Natural killer cell (primary cell): Measurements from ENCODE around the gene LCAT. TPM values are rescaled to one million over a fixed set of nuclear protein-coding genes. Genes with fewer than 3 reads are reported as not detected.

Source experiments
- ATAC-seq, 3 donors: fragments of 150-1000 bp in 2 of 3; fragments of 200-7000 bp in 1 of 3; cut with Tn5 transposase; 1 replicate in 1 of 3; 2 replicates in 2 of 3; pipeline ENCODE4 v1.10.0; 2021; ENCODE audit warnings: mild to moderate bottlenecking in 2 of 3, moderate library complexity in 2 of 3
- DNase-seq, 2 donors: peaks; one replicate each; pipeline versions ENCODE4 v3.0.0 to v3.0.0-alpha.2; 2013 to 2021; ENCODE audit warnings: mixed read lengths in 1 of 2
- H3K27ac ChIP-seq: one replicate; pipeline ENCODE4 v1.5.1; 2013; ENCODE audit warnings: mild to moderate bottlenecking, low read length
- H3K27me3 ChIP-seq: one replicate; pipeline ENCODE4 v1.6.1; 2013; ENCODE audit warnings: low read length; ENCODE audit not compliant: control insufficient read depth, insufficient read depth
- H3K36me3 ChIP-seq: one replicate; pipeline ENCODE4 v1.6.1; 2013; ENCODE audit warnings: low read length; ENCODE audit not compliant: control insufficient read depth, insufficient read depth
- H3K4me1 ChIP-seq: one replicate; pipeline ENCODE4 v1.6.1; 2013; ENCODE audit warnings: low read length; ENCODE audit not compliant: control insufficient read depth, insufficient read depth
- H3K4me3 ChIP-seq: one replicate; pipeline ENCODE4 v1.5.1; 2013; ENCODE audit warnings: low read length
- H3K9me3 ChIP-seq: one replicate; pipeline ENCODE4 v1.6.1; 2013; ENCODE audit warnings: low read length; ENCODE audit not compliant: control insufficient read depth, insufficient read depth
- H3K27ac Mint-ChIP-seq, 2 donors: one replicate each; pipeline ENCODE4 v1.8.0; 2022; ENCODE audit warnings: mild to moderate bottlenecking in 2 of 2, mixed read lengths in 2 of 2, moderate library complexity in 1 of 2
- H3K27me3 Mint-ChIP-seq, 2 donors: one replicate each; pipeline ENCODE4 v1.8.0; 2022; ENCODE audit warnings: low read depth in 2 of 2, mixed read lengths in 2 of 2
- H3K36me3 Mint-ChIP-seq: one replicate; pipeline ENCODE4 v1.8.0; 2022; ENCODE audit warnings: mixed read lengths
- H3K4me1 Mint-ChIP-seq, 2 donors: one replicate each; pipeline ENCODE4 v1.8.0; 2022; ENCODE audit warnings: mixed read lengths in 2 of 2
- H3K4me3 Mint-ChIP-seq: one replicate; pipeline ENCODE4 v1.8.0; 2022; ENCODE audit warnings: mild to moderate bottlenecking, moderate library complexity, mixed read lengths
- H3K9me3 Mint-ChIP-seq, 2 donors: one replicate each; pipeline ENCODE4 v1.8.0; 2022; ENCODE audit warnings: mixed read lengths in 2 of 2
- WGBS: methylation state at CpG from one replicate; pipeline ENCODE4 v1.1.7; 2013; ENCODE audit warnings: missing lambda C conversion rate; ENCODE audit not compliant: insufficient coverage; 5-methylcytosine and 5-hydroxymethylcytosine counted together
- intact Hi-C: fragments of 100-400 bp; cut with micrococcal nuclease; formaldehyde crosslinking; loops from one replicate; pipeline ENCODE4 v1.14.2; 2022
- total RNA-seq, 4 donors: library from RNA; stranded (reverse); fragments of 120-200 nt in 1 of 4; gene quantifications; one replicate each; pipeline versions ENCODE4 v1.2.3 to v1.2.4, GENCODE V29; 2013 to 2022
- TF ChIP-seq, protein P1 (sequence below): fragments of 200-600 bp; IDR thresholded peaks from one replicate; pipeline ENCODE4 v1.8.0; 2022; ENCODE audit warnings: antibody characterized with exemption

LCAT gene
- total RNA-seq, 3 donors from 2014 or later (not counting 1 experiment from before 2014, with no cell fraction given): 7.1 to 12.4 (median 11.5) TPM

- H3K27me3 Mint-ChIP-seq: no peaks in the 10 kb centered on the region
- ATAC-seq (peak; percentile 6 to 30 (median 16)), DNase-seq (peak in 1 of 2 donors; percentile 61)
- H3K9me3 ChIP-seq: no peaks in the 10 kb centered on the region
- H3K27ac Mint-ChIP-seq: peak overlapping the region; percentile 77 to 89
- peak overlapping the region; percentile 90 for H3K4me3 Mint-ChIP-seq
- 60% methylated on average over 31 of the region's 40 CpGs for WGBS
- intact Hi-C loops: loop anchor here (2.0 kb wide), 2 partner anchors 15 to 35 kb away; no protein-coding TSS in a partner anchor
- H3K9me3 Mint-ChIP-seq: no peaks in the 10 kb centered on the region
- no peaks in the 10 kb centered on the region for H3K27me3 ChIP-seq
- H3K36me3 ChIP-seq: no peaks in the 10 kb centered on the region
- no peaks in the 10 kb centered on the region for H3K36me3 Mint-ChIP-seq
- H3K4me1 ChIP-seq: peaks cover 27% of the 10 kb centered on the region
- peak overlapping the region; percentile 80 for H3K4me3 ChIP-seq
- TF ChIP-seq, protein P1, sequence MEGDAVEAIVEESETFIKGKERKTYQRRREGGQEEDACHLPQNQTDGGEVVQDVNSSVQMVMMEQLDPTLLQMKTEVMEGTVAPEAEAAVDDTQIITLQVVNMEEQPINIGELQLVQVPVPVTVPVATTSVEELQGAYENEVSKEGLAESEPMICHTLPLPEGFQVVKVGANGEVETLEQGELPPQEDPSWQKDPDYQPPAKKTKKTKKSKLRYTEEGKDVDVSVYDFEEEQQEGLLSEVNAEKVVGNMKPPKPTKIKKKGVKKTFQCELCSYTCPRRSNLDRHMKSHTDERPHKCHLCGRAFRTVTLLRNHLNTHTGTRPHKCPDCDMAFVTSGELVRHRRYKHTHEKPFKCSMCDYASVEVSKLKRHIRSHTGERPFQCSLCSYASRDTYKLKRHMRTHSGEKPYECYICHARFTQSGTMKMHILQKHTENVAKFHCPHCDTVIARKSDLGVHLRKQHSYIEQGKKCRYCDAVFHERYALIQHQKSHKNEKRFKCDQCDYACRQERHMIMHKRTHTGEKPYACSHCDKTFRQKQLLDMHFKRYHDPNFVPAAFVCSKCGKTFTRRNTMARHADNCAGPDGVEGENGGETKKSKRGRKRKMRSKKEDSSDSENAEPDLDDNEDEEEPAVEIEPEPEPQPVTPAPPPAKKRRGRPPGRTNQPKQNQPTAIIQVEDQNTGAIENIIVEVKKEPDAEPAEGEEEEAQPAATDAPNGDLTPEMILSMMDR: no peak
- peak overlapping the region; percentile 68 for H3K27ac ChIP-seq
- H3K4me1 Mint-ChIP-seq: peaks cover 17 to 22% of the 10 kb centered on the region in 2 donors
Observed at GRCh38 chr16:67969254-67970039, 25.5 kb upstream of the LCAT start.

GRCh38 chr16:67968400-67969253 lies 24.7 kb upstream of the LCAT start, which contains the start of gene SLC12A4:
SLC12A4 (minus strand) TSS chr16:67968637; CDS start chr16:67968553, 84 bp downstream.
- intact Hi-C loops: loop anchor here (2.0 kb wide), 2 partner anchors 16 to 34 kb away; no protein-coding TSS in a partner anchor
- peaks cover 17 to 22% of the 10 kb centered on the region in 2 donors for H3K4me1 Mint-ChIP-seq

GRCh38 chr16:67967958-67968399 lies 24.1 kb upstream of the LCAT start:
- Mint-ChIP-seq H3K36me3 (no peaks in the 10 kb centered on the region), H3K9me3 (no peaks in the 10 kb centered on the region), H3K4me1 (peaks cover 19 to 23% of the 10 kb centered on the region in 2 donors), H3K4me3 (peak overlapping the region; percentile 96), H3K27ac (peak overlapping the region; percentile 73 to 89), H3K27me3 (no peaks in the 10 kb centered on the region)
- Histone ChIP-seq H3K4me3 (peak overlapping the region; percentile 80), H3K27ac (no peak overlapping the region), H3K27me3 (no peaks in the 10 kb centered on the region), H3K9me3 (no peaks in the 10 kb centered on the region), H3K36me3 (peaks cover 2% of the 10 kb centered on the region), H3K4me1 (peaks cover 27% of the 10 kb centered on the region)
- ATAC-seq: peak; percentile 11 to 16 (median 13)
- DNase-seq: peak; percentile 37 to 54
- under 1% methylated on average over 45 of the region's 45 CpGs for WGBS
- TF ChIP-seq, protein P1: no peak
- intact Hi-C loops: loop anchor here (2.0 kb wide), 2 partner anchors 17 to 33 kb away; no protein-coding TSS in a partner anchor

More at GRCh38 chr16:67968400-67969253, 24.7 kb upstream of the LCAT start, which contains the start of gene SLC12A4:
- ATAC-seq (peak; percentile 90 to 95 (median 91)), DNase-seq (peak; percentile 86 to 91)
- peaks cover 27% of the 10 kb centered on the region for H3K4me1 ChIP-seq
- H3K36me3 ChIP-seq: no peaks in the 10 kb centered on the region
- no peaks in the 10 kb centered on the region for H3K27me3 ChIP-seq
- TF ChIP-seq, protein P1: no peak
- H3K27ac Mint-ChIP-seq: peak within 1 kb of the TSS; percentile 77 to 89
- under 1% methylated on average over 78 of the region's 78 CpGs for WGBS
- H3K36me3 Mint-ChIP-seq: no peaks in the 10 kb centered on the region
- no peaks in the 10 kb centered on the region for H3K9me3 ChIP-seq
- peak within 1 kb of the TSS; percentile 80 for H3K4me3 ChIP-seq
- no peaks in the 10 kb centered on the region for H3K9me3 Mint-ChIP-seq
- H3K27me3 Mint-ChIP-seq: no peaks in the 10 kb centered on the region
- H3K27ac ChIP-seq: peak within 1 kb of the TSS; percentile 68
- peak within 1 kb of the TSS; percentile 96 for H3K4me3 Mint-ChIP-seq
